GM19328 (cell line): ENCODE results near the gene CCDC183.
"Not testable (repeated sequence)": the region's sequence is repeated elsewhere in the genome, so short reads cannot be mapped to it uniquely, and the experiment has no call there.

Source experiments
- ATAC-seq: cut with Tn5 transposase; IDR thresholded peaks from one replicate; pipeline ENCODE4 v1.9.1; 2021; ENCODE audit warnings: mild to moderate bottlenecking, moderate library complexity; ENCODE audit not compliant: unreplicated experiment

Gene CCDC183

DNA sequence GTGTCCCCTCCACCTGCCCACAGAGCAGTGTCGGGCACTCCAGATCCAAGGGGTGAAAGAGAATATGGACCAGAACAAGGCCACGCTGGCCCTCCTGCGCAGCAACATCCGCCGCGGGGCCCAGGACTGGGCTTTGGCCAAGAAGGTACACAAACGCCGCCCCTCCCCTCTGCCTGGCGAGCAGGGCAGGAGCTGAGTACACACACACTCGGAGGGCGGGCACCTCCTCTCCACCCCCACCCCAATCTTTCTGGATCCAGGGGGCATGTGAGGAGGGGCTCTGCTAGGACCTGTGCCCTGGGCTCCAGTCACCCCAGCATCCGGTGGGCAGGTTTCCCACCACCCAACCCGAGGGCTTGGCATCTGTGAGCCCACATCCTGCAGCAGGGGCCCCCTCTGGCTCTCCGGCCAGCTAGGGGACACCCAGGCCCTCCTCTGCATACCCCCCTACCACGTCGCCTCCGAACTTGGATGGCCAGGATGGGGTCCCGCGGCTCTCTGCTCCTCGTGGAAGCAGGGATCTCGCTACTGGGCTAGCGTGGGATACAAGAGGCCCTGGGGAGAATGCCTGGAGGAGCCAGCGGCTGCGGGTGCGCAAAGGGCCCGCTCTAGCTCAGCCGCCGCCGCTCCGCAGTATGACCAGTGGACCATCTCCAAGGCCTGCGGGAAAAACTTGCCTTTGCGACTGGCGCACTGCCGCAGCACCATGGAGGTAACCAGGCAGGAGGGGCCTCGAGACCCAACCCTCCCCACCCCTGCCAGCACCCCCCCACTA, 3.1 kb downstream of the CCDC183 start:
- no peak for ATAC-seq

DNA sequence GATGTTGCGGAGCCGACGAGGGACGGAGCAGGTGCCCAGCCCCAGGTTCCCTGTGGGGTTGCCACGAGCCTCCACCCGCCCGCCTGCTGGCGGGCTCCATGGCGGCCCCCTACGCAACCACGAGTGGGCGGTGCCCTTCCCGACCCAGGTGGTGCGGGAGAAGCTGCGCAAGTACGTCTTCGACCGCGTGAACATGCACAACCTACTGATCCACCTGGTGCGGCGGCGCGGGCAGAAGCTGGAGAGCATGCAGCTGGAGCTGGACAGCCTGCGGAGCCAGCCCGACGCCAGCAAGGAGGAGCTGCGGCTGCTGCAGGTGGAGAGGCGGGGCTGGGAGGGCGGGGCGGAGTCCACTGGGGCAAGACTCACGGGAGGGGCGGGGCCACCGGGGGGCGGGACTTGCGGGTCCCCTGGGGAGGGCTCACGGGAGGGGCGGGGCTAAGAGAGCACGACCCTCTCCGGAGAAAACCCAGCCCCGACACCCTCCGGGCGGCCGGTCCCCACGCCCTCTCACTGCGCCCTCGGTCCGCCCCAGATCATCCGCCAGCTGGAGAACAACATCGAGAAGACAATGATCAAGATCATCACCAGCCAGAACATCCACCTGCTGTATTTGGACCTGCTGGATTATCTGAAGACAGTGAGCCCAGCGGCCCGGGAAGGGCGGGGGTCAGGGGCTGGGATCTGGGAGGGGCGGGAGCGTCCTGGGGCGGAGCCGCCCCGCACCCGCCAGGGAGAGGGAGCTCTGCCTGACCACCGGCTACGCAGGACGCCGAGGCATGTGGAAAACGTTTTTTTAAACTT, 3.9 kb downstream of the CCDC183 start:
- ATAC-seq, result no peak

DNA sequence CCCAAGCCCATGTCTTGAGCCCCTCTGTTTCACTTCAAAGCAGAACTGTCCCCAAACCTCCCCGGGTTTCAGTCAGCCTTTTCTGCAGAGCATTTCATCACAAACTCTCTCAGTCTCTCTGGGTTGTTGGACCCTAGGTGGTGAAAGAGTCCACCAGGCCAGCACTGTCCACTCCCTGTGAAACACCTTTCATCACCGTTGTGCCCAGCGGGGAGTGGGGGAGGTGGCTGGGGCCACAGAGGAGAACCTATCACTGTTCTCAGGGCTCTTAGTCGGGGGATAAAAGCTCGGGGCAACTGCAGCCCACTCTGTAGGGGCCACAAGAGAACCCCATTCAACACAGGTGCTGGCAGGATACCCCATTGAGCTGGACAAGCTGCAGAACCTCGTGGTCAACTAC, 6.2 kb downstream of the CCDC183 start:
- ATAC-seq, result no peak

GRCh38 chr9:136803009-136803550, 6.9 kb downstream of the CCDC183 start:
- ATAC-seq, result not testable (repeated sequence)

DNA sequence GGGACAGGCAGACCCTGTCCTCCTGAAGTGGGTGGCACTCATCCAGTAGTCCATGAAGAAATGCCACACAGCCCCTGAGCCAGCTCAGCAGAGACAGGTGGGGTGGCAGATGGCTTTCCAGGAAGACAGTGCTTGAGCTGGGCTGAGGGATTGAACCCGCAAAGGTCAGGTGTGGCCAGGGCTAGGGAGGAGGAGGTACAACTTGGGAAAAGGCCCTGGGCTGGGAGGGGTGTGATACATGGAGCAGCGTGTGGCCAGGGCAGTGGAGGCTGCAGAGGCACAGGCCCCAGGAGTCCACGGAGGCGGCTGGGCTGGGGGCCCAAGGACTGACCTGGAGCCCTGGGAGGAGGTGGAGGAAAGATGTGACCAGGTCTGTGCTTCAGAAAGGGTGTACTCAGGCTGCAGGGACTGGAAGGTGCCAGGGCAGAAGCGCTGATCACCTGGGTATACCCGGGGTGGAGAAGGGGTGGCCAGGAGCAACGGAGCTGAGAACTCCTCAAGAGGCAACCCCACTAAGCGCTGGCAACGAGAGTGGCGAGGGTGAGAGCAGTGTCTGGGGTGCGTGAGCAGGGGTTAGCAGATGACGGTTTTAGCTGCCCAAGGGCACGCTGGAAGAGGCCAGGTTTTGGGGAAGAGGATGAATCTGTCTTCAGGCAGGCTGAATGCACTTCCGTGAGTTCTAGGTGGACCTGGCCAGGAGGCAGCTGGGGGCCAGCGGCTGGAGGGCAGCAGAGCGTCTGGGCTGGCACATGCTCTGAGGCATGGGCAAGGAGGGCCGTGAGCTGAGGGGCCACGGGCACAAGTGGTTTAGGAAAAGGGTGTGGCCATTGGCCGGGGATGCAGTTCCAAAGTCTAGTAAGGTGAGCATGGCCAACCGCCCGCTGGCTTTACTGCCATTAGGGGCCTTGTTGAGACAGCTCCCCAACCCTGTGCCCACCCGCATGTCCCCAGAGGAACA, 7.7 kb downstream of the CCDC183 start:
- no peak for ATAC-seq

- ATAC-seq, result no peak
Measured at GRCh38 chr9:136804509-136805206, 8.5 kb downstream of the CCDC183 start.

GRCh38 chr9:136805207-136805740, 9.1 kb downstream of the CCDC183 start:
- no peak for ATAC-seq

DNA sequence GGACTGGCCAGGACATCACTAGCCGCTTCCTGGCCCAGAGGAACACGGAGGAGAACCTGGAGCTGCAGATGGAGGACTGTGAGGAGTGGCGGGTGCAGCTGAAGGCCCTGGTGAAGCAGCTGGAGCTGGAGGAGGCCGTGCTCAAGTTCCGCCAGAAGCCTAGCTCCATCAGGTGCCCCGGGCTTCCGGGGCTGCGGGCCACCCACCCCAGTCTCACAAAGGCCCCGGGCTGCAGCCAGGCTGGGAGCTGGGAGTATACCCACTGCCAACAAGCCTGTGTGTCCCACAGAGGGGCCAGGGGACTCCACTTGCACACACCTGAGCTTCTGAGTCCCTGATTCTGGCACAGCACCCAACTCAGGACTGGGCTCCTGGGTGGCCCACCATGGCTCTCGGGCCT, 9.9 kb downstream of the CCDC183 start:
- no peak for ATAC-seq

DNA sequence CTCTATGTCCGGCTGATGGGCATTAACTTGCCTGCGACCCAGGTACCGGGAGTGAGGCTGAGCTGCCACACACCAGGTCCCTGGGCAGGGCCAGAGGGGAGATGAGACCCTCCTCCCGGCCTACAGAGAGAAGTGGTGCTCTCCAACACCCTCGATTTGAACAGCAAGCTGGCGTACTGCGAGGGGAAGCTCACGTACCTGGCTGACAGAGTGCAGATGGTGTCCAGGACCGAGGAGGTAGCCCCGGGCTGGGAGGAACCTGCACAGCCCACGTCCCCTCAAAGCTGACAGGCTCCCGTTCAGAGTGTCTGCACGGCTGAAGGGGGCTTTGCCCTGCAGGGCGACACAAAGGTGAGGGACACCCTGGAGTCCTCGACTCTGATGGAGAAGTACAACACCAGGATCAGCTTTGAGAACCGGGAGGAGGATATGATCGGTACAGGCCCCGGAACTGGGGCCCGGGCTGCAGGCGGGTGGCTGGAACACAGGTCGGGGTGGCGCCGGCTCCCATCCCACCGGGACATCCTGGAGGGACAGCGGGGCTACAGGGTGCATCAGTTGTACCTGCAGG, 10.6 kb downstream of the CCDC183 start:
- no peak for ATAC-seq

DNA sequence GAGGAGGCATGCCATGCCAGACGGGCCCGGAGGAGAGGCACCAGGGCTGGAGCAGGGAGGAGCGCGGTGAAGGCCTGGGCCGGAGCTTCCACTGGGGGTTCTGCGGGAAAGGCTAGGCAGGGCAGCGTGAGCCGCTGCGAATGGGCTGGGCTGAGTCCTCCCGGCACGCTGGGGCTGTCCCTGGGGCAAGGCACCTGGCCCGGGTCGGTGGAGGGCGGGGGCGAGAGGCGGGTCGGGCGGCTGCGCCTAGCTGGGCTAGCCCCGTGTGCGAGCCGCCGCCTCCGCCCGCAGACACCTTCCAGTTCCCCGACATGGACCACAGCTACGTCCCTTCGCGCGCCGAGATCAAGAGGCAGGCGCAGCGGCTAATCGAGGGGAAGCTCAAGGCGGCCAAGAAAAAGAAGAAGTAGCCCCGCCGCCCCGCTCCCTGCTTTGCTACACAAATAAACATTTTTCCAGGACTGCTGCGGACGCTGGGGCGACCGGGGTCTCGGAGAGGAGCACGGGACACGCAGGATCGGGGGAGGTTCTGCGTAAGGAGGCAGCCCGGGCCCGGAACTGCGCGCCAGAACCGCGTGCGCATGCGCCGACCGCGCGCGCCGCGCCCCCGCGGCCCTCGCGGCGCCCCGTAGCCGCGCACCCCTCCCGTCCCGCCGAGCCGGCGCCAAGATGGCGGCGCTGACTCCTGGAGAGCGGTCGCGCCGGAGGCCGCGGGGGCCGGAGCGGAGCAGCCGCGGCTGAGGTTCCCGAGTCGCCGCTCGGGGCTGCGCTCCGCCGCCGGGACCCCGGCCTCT, 11.3 kb downstream of the CCDC183 start, which contains the start of gene RABL6:
Gene RABL6, plus strand, starts transcription at position 668 of the 794 bp plus-strand sequence. CDS start 249 bp downstream, outside the sequence.
- peak; percentile 59 for ATAC-seq

DNA sequence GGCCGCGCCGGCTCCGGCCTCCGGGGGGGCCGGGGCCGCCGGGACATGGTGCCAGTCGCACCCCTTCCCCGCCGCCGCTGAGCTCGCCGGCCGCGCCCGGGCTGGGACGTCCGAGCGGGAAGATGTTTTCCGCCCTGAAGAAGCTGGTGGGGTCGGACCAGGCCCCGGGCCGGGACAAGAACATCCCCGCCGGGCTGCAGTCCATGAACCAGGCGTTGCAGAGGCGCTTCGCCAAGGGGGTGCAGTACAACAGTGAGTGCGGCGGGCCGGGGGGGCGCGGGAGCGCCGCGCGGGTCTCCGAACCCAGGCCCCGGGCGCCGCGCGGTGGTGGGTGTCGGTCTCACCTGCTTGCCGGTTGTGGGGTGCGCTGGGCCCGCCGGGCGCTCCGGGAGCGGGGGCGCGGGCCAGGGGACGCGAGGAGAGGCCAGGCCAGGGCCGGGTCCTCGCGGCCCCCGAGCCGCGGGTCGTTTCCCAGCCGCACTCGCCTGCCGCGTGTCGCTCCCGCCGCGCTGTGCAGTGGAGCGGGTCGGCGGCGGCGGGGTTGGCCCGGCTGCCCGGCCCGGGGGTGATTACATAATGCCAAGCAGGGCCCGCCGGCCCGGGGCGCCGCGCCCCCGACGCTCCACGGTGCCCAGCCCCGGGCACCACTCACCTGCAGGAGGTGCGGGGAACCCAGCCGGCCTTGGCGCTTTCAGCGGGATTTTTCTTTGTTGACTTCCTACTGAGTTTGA, 12.1 kb downstream of the CCDC183 start:
- ATAC-seq, result peak; percentile 29

DNA sequence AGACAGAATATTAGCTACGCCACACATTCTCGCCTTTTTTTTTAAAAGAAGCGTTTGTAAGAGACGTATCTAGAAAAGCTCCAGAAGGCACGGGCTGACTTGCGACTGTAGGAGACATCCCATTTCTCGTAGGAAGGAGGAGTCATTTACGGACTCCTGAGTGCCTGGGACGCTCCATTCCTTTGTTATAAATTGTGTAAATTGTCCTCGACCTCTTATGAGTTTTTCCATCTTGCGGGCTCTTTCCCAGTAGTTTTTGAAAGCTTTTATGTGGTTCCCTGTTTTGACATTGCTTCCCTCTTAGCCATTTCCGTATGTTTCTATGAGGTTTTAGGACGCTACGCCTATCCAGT, 12.6 kb downstream of the CCDC183 start:
- no peak for ATAC-seq

GRCh38 chr9:136814725-136815421, 18.7 kb downstream of the CCDC183 start:
- no peak for ATAC-seq

GRCh38 chr9:136815422-136815782, 19.3 kb downstream of the CCDC183 start:
- ATAC-seq, result no peak

DNA sequence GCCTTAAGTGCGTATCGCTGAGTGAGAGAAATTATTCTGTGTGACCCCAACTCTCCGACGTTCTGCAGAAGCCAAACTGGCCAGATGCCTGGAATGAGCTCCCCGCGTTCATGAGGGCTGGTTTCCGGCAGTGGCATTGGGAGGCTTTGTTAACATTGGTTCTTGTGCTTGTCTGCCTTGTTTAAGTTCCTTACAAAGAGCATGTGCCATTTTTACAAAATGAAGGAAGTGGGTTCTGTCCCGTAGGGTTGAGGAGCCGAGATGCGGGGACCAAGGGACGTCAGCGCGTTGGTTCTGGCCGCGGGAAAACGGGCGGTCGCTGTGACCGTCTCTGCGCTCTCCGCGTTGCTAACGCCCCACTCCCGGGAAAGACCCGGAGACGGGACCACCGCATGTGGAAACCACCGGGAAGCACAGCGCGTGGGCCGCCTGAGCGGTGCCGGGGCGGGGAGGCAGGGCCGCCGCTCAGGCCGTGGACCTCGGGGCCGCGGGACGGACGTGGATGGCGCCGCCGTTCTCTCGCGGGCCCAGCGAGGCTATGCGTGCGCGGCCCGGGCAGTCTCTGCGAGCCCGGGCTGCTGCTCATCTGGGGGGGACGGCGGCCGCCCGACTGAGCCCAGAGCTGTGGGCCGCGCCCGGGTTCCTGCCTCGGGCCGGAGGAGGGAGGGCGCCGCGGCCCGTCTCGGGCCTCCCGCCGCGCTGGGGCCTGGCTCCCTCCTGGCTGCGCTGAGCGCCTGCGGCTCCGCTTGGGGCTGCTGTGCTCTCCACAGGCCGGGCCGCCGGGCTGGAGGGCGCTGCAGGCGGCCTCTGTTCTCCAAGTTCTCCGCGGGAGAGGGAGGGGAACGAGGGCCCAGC, 25.1 kb downstream of the CCDC183 start:
- no peak for ATAC-seq

DNA sequence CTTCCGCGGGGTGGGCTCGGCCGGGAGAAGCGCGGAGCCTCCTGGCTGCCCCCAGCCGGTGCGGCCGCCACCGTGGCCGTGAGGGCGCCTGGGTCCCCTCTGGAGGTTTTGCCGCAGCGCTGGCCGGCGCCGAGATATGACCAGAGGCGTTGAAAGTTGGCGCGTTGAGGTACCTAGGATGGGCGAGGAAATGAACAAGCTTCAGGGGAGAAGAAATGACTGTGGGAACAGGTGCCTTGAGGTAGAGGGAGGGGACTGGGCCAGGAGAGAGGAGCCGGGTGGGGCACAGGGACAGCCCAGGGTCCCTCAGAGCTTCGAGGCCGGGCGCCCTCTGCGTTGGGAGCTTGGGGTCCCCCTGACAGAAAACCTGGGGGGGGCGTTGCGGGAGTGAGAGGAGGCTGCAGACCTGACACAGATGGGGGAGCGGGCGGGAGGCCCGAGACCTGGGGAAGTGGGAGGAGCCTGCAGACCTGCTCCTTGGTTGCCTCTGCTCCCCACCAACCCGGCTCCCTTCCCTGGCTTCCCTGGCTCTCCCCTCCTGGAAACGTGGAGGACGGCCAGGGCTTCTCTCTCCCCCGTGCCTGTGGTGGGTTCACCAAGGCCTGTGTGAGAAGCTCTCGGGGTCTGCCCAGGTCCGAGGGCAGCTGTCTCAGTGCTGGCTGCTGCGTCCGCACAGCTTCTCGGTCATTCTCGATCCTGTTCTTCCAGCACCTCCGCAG, 25.8 kb downstream of the CCDC183 start:
- no peak for ATAC-seq
